H54 (cell line): ENCODE results near the gene SH2B3.
A peak's percentile ranks its signal among the peaks of the same experiment; 100 is the strongest.

Experiments
- DNase-seq: peaks from one replicate; pipeline ENCODE4 v3.0.0; 2011; ENCODE audit warnings: low spot score, mixed read lengths; ENCODE audit not compliant: insufficient read length
- FAIRE-seq: peaks from 3 replicates; lab custom pipeline; 2011; peaks lifted over from hg19 to GRCh38; lab: Jason Lieb, UNC
- POLR2A ChIP-seq: IDR thresholded peaks from 2 replicates; pipeline ENCODE4 v1.6.1; 2011; ENCODE audit warnings: low read depth, mild to moderate bottlenecking, low read length

SH2B3 gene

DNA sequence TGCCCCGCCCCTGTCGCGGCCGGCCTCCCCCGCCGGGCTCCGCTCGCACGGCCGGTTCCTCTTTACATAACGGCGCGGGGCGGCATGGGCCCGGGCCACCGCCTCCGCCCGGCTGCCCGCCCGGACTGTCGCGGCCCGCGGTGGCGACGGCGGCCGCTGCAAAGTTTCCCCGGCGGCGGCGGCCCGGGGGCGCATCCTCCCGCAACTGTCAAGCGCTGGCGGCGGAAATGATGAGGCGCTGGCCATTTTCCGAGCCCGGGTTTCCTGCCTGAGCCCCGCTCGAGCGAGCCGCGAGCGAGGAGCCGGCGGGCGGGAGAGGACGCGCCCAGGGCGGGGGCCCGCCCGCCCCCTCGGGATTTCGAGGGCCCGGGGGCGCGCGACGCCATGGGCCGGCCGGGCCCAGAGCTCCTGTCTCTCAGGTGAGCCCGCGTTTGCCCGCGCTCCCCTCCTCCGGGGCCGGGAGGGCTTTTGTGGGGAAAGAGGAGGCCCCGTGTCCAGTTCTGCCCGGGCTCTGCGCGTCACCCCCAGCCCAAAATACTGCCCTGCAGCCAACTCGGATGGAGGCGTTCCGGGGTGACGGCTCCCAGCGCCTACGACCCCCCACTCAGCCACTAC is at the start of gene SH2B3:
Gene SH2B3 (plus strand): TSS at position 65 of the 615 bp plus-strand sequence. CDS start 12,223 bp downstream, outside the sequence.
- no peak for DNase-seq
- no peak for FAIRE-seq
- peak; percentile 83 for TF ChIP-seq POLR2A

DNA sequence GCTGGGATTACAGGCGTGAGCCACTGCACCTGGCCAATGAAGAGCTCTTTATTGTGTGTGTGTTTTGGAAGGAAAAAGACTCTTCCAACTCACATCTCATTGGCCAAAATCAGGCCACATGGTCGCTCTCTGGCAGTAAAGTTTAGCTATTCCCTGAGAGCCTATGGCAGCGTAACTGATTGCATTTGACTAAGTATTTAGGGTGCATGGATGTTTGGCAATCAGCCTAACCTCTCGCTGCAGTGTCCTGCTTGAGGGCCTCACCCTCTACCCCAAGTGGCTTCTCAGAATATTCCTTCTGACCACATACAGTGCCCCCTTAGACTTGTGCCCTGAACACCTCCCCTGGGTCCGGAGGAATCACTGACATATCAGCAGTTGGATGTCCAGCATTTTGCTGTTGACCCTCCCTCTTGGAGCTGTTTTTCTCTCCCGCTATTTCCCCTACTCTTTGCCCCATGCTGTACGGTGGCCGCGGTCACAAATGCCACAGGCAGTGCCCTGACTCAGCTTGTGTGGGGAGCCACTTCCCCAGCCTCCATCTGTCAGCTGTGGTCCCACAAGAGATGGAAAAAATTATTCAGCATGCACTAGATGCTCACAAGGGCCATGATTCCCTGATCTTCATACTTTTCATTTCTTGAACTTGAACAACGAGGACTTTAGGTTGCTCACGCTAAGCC is 46.4 kb upstream of the SH2B3 start:
- no peak for DNase-seq
- FAIRE-seq, result no peak
- TF ChIP-seq POLR2A, result no peak

DNA sequence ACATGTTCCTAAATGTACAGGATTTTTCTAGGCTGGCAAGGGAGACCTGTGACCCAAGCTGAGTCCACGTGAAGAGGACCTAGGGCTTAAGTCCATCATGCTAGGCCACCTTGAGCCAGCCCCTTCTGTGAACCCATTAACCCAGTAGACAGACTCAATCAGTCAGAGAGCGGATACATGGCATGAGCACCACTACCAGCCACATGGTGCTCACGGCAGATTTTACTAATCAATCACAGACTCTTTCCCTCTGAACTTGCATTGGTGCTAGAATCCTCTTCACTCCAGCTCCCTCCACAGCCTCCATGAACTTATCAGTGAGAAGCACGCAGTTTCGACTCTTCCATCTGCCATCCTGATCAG is 45.8 kb upstream of the SH2B3 start:
- FAIRE-seq (no peak), DNase-seq (no peak)
- TF ChIP-seq POLR2A, result no peak

DNA sequence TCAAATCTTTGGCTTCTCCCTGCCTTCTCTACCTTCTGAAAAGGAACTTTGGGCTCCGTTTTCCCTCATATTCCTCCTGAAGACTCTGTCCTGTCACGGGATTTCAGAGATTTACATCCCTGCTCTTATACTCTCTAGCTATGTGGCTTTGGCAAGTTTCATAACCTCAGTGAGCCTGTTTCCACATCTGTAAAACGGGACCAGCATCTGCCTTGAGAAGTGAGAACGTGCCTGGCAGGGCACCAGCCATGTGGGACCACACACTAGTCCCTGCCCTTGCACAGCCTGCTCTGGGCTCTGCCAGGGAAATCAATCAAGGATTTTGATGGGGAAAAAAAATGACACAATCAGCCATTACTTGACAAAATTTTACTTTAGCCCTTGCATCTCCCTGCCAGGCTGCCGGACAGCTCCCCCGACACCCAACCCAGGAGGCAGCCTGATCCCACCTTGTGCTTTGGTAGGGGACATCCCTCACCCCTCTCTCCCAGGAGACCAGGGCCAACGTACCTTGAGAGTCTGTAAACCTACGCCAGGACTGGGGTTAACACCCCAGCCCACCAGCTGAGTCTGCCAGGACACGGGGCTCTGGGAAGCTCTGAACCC is 45.3 kb upstream of the SH2B3 start:
- TF ChIP-seq POLR2A, result no peak
- DNase-seq (no peak), FAIRE-seq (no peak)

DNA sequence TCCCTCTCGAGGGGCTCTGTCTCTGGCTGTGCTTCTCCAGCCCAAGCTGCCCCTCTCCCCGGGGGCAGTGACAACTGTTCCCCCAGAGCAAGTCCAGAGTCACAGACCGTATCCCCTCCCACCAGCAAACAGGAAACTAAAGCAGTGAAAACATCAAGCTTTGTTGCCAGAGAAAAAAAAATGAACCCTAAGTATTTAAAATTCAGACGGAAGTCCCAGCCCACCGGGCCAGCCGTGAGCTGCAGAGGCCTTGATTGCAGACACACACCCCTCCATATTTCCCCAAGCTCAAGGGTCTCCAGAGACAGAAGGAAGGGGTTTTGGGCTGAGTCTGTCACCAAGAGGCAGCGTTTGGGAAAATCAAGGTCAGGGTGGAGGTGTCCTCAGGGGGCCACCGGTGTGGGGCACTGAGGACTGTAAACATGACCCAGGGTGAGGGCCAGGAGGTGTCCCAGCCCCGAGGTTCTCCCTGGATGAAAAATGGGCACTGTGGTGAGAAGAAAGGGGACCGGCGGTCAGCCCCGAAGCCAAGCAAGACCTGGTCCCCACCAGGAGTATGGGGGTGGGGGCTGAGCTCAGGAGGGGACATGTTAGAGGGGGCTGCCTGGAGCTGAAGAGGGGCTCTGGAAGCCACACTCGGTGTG is 44.5 kb upstream of the SH2B3 start:
- DNase-seq, result no peak
- no peak for TF ChIP-seq POLR2A
- no peak for FAIRE-seq

DNA sequence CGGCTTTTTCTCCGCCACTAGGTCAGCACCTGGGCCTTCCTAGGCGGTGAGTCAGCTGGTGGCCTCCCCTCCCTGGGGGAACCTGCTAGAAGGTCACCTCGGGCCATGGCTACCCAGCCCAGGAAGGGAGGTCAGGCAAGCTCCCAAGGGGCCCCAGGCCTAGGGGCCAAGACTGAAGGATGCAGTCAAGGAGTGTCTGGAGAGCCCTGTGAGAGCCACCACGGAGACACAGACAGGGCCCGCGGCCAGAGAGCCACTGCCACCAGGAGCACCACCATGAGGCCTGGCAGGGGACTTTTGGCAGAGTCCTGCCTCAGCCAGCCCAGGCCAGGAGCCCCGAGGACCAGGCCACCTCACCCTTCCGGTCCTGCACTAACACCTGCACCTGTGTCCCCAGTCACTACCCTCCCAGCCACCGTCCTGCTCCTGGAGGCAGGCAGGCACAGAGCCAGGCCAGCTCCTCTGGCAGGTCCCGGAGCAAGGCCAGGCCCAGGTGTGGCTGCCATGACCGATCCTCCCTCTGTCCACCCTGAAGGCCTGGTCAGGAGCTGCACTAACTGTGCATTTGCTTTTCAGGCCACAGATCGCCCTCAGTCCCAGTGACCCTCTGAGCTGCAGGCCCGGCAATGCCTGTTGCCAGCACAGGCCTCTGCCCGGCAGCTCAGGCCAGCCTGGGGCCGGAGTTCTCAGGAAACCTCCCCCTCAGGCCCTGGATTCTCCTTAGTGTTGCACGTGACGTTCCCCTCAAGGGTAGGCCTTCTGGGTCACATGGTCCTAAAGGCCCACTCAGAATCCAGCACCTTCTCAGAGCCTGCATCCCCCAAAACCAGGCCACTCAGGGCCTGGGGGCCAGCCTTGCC is 43.8 kb upstream of the SH2B3 start:
- DNase-seq, result no peak
- TF ChIP-seq POLR2A, result no peak

DNA sequence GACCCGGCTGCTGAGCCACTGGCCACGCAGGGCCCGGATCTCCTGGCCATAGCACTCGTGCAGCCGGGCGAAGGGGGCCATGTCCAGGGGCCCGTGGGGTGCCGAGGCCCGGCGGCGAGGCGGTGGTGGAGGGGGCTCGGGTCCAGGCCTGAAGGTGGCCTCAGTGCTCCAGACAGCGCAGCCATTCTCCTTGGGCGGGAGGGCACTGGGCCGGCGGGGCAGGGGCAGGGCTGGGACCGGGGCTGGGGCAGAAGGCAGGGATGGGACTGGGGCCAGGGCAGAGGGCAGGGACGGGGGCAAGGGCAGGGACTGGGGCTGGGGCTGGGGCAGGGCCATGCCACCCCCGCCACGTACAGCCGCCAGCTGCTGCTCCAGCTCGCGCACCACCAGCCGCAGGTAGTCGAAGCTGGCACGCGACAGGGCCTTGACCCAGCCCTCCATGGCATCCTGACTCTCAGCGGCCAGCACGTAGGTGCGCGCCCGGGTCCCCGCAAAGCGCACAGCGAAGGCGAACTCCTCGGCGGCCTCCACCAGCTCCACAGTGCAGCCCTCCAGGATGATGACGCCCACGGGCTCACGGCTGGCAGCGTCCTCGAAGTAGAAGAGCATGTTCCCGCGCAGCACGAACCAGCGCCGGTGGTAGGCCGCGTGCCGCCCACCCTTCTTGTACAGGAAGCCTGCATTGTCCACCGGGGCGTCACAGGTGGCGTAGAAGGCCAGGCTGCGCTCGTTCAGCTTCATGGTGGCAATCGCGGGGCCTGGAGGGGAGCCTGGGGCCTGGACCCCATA is 42.8 kb upstream of the SH2B3 start:
- TF ChIP-seq POLR2A, result no peak
- DNase-seq (no peak), FAIRE-seq (no peak)

More for the DNA sequence above, 43.8 kb upstream of the SH2B3 start:
- no peak for FAIRE-seq

DNA sequence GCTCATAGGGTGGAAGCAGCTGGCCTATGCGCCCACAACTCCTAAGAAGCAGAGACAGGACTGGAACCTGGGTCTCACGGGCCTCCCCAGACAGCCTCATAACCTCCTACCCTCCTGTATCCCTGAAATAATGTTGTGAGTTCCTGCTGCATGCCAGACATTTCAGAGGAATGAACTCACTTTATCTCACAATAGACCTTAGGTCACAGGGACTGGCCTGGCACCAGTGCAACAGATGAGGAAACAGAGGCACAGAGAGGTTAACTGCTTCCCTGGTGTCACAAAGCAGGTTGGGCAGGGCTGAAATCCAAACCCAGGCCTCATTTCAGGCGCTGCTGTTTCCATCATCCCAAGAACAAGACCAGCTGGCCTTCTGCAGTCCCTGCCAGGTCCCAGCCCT is 42.1 kb upstream of the SH2B3 start:
- FAIRE-seq, result no peak

DNA sequence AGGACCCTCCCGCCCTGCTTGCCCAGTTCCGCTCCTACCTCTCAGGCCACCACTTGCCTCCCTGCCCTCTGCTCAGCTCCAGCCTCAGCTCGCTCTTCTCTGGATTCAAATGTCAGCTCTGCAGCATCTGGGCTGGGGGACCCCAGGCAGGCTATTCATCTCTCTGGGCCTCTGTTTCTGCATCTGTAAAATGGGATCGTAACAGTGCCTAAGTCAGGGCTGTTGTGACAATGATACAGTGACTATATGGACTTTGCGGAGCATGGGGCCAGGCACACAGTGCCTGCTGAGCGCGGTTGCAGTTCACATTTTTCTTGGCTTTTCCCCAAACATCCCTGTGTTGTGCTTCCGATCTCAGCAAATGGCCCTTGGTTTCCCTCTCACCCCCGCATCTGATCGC is 39.6 kb upstream of the SH2B3 start:
- DNase-seq (no peak), FAIRE-seq (no peak)
- TF ChIP-seq POLR2A, result no peak

More for the DNA sequence above, 42.1 kb upstream of the SH2B3 start:
- peak; percentile 55 for DNase-seq
- no peak for TF ChIP-seq POLR2A

DNA sequence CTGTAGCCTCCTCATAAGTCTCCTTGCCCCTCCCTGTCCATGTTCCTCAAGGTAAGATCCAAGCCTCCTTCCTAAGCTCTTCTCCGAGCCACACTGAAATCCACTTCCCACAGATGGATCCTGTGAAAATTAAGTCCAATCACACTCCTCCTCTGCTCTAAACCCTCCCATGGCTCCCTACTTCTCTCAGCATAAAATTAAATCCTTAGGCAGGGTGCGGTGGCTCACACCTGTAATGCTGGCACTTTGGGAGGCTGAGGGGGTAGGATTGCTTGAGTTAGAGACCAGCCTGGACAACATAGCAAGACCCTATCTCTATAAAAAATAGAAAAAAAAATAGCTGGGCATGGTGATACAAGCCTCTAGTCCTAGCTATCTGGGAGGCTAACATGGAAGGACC is 39.1 kb upstream of the SH2B3 start:
- no peak for FAIRE-seq
- no peak for DNase-seq
- no peak for TF ChIP-seq POLR2A

DNA sequence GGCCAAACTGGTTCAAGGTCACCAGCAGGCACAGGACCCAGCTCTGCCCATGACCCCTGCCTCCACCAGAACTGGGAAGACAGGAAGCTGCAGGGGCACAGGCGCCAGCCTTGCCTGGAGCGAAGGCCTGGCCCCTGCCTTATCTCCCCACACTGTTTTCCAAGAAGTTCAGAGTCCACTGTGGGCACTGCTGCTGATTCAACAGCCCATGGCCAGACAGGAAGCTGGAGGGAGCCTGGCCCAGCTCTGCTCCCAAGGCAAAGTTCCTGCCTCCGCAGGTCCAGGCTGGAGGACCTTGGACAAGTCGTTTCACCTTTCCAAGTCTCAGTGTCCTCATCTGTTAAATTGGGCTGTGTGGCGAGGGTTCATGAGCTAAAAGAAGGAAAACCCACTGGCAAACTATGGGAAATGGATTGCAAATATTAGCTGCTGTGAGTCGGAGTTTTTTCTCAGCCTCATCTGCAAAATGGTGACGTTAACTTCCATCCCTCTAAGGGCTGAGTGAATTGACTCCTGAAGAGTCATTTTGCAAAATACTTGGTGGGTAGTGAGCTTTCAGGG is 38.0 kb upstream of the SH2B3 start:
- TF ChIP-seq POLR2A, result no peak
- DNase-seq (no peak), FAIRE-seq (no peak)

DNA sequence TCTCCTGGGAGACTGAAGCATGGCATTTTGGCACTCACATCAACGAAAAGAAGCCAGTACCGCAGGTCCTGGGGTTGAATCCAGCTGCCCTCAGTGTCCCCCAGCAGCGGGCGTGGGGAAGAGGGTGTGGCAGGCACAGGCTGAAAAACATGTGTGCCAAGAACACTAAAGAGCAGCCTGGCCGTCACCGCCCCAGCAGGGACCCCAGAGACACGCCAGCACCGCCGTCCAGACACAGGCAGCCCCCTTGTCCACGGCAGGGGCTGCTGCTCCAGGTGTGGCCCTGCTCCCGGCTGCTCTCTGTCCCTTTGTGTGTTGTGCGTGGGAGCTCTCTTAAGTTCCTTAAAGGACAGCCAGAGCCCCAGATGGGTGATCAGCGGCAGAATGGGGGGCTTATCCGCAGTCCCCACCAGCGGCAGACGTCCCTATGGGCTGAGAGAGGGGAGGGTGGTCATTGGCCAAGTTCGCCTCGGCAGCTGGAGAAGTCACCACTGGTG is 37.4 kb upstream of the SH2B3 start:
- DNase-seq (no peak), FAIRE-seq (no peak)
- TF ChIP-seq POLR2A, result no peak
